ENCODE results near the gene OPA1. TPM values are rescaled to one million over a fixed set of nuclear protein-coding genes. Genes with fewer than 3 reads are reported as not detected.
A peak's percentile ranks its signal among the peaks of the same experiment; 100 is the strongest.

The OPA1 gene, protein sequence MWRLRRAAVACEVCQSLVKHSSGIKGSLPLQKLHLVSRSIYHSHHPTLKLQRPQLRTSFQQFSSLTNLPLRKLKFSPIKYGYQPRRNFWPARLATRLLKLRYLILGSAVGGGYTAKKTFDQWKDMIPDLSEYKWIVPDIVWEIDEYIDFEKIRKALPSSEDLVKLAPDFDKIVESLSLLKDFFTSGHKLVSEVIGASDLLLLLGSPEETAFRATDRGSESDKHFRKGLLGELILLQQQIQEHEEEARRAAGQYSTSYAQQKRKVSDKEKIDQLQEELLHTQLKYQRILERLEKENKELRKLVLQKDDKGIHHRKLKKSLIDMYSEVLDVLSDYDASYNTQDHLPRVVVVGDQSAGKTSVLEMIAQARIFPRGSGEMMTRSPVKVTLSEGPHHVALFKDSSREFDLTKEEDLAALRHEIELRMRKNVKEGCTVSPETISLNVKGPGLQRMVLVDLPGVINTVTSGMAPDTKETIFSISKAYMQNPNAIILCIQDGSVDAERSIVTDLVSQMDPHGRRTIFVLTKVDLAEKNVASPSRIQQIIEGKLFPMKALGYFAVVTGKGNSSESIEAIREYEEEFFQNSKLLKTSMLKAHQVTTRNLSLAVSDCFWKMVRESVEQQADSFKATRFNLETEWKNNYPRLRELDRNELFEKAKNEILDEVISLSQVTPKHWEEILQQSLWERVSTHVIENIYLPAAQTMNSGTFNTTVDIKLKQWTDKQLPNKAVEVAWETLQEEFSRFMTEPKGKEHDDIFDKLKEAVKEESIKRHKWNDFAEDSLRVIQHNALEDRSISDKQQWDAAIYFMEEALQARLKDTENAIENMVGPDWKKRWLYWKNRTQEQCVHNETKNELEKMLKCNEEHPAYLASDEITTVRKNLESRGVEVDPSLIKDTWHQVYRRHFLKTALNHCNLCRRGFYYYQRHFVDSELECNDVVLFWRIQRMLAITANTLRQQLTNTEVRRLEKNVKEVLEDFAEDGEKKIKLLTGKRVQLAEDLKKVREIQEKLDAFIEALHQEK
- total RNA-seq (2021) = 74.1 and 75.4 TPM in 2 replicates
- long read RNA-seq, full-length matches to known transcripts = 222 of 307 reads
- long read RNA-seq, partial matches to known transcripts = 48 of 307 reads
- long read RNA-seq, other reads (novel, unspliced or antisense) = 37 of 307 reads

DNA sequence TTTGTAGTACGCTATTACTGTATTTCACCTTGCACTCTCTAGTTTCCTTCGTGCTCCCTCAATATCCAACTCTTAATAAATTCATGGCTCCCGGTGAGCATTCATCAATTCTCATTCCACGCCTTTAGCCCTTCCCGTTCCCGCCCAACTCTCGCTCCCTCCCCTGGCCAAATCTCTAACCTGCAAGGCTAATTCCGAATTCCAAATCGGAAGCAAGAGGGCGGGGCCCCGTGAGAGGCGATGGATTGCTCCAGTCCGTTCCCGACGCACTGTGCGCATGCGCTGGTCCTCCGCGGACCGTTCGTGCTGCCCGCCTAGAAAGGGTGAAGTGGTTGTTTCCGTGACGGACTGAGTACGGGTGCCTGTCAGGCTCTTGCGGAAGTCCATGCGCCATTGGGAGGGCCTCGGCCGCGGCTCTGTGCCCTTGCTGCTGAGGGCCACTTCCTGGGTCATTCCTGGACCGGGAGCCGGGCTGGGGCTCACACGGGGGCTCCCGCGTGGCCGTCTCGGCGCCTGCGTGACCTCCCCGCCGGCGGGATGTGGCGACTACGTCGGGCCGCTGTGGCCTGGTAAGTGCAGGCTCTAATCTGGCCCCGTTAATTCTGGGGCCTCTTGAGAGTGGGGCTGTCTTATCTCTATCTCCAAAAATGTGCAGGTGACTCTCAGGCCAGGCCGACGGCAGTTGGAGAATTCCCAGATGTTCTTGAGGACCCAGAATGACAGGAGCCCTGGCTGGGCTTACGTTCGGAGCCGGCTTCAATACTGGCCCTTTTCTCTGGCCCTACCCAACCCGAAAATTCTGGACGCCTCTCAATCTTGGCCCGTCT is at the start of gene OPA1:
OPA1 (plus strand) TSS at position 368 of the 827 bp plus-strand sequence; CDS start at position 538, 170 bp downstream.
- no peak within 1 kb of the TSS for H2BK15ac ChIP-seq (ENCODE audit: low read depth, low read length)
- H3K9ac ChIP-seq (ENCODE audit: extremely low read depth, insufficient read length, low read length) = peak within 1 kb of the TSS; percentile 97
- Mint-ChIP-seq H3K4me3 (peak within 1 kb of the TSS; percentile 94 to 95), H3K36me3 (ENCODE audit: insufficient read depth in 1 of 3, low read depth in 3 of 3) (peaks cover 6 to 13% (median 8%) of the 10 kb centered on the region in 3 experiments; a peak in 6 of 7 replicates), H3K4me1 (peaks cover 28 to 34% of the 10 kb centered on the region in 2 experiments), H3K9me3 (no peaks in the 10 kb centered on the region; a peak in 2 of 5 replicates), H3K27me3 (ENCODE audit: low read depth) (peaks cover 10% of the 10 kb centered on the region), H3K27ac (peak within 1 kb of the TSS; percentile 62 to 95 (median 90))
- H3K23ac ChIP-seq (ENCODE audit: insufficient read length, low read depth, low read length) = no peak within 1 kb of the TSS
- H2BK20ac ChIP-seq (ENCODE audit: low read depth, low read length, poor library complexity, severe bottlenecking) = no peak within 1 kb of the TSS
- H3K23me2 ChIP-seq (ENCODE audit: insufficient read length, low read depth, low read length, poor library complexity, severe bottlenecking) = peaks cover 6% of the 10 kb centered on the region
- no peaks in the 10 kb centered on the region for H3K27me3 ChIP-seq (ENCODE audit: insufficient read depth, low read length)
- H3K4ac ChIP-seq (ENCODE audit: low read depth, low read length) = no peak within 1 kb of the TSS
- no peak within 1 kb of the TSS for H3K56ac ChIP-seq (ENCODE audit: insufficient read length, low read depth, low read length)
- H3K79me1 ChIP-seq (ENCODE audit: insufficient read depth, low read depth, low read length, poor library complexity, severe bottlenecking) = no peaks in the 10 kb centered on the region
- peaks cover 10% of the 10 kb centered on the region; the same call in 1 of the 2 replicates for H3K79me2 ChIP-seq (ENCODE audit: insufficient read depth, low read length)
- H3K18ac ChIP-seq (ENCODE audit: insufficient read length, low read depth, low read length) = peak within 1 kb of the TSS; percentile 35
- peak; percentile 99 for DNase-seq
- H4K20me1 ChIP-seq (ENCODE audit: control insufficient read depth, insufficient read depth, insufficient read length) = no peaks in the 10 kb centered on the region
- no peak within 1 kb of the TSS for H2BK120ac ChIP-seq (ENCODE audit: low read depth, low read length, poor library complexity, severe bottlenecking)
- H4K5ac ChIP-seq (ENCODE audit: insufficient read length, low read depth, low read length) = no peak within 1 kb of the TSS
- H3T11ph ChIP-seq (ENCODE audit: low read length) = no peak within 1 kb of the TSS
- no peak within 1 kb of the TSS for H2AK5ac ChIP-seq (ENCODE audit: insufficient read length, low read length)
- H4K91ac ChIP-seq (ENCODE audit: insufficient read length, low read depth, low read length) = no peak within 1 kb of the TSS
- peak within 1 kb of the TSS; percentile 100 for H3K4me2 ChIP-seq (ENCODE audit: insufficient read depth, insufficient read length, low read length)
- WGBS (ENCODE audit: extremely low coverage, insufficient read length, low lambda C conversion rate) = no CpG with 5 or more reads among the region's 55 CpGs
- no peaks in the 10 kb centered on the region for H3K4me1 ChIP-seq (ENCODE audit: insufficient read depth, low read length)
- no peak within 1 kb of the TSS for H4K8ac ChIP-seq (replicated peaks; ENCODE audit: insufficient read length, low read depth, low read length)
- TF ChIP-seq, protein P1, sequence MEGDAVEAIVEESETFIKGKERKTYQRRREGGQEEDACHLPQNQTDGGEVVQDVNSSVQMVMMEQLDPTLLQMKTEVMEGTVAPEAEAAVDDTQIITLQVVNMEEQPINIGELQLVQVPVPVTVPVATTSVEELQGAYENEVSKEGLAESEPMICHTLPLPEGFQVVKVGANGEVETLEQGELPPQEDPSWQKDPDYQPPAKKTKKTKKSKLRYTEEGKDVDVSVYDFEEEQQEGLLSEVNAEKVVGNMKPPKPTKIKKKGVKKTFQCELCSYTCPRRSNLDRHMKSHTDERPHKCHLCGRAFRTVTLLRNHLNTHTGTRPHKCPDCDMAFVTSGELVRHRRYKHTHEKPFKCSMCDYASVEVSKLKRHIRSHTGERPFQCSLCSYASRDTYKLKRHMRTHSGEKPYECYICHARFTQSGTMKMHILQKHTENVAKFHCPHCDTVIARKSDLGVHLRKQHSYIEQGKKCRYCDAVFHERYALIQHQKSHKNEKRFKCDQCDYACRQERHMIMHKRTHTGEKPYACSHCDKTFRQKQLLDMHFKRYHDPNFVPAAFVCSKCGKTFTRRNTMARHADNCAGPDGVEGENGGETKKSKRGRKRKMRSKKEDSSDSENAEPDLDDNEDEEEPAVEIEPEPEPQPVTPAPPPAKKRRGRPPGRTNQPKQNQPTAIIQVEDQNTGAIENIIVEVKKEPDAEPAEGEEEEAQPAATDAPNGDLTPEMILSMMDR (conservative IDR thresholded peaks at IDR 0.05) = peak; percentile 48; the same call in 2 of the 3 replicates
- peak within 1 kb of the TSS; percentile 44 for H3K27ac ChIP-seq (ENCODE audit: insufficient read length, low read depth, low read length)
- H2BK5ac ChIP-seq (ENCODE audit: insufficient read length, low read length) = no peak within 1 kb of the TSS
- peak within 1 kb of the TSS; percentile 5 for H2AFZ ChIP-seq (ENCODE audit: low read length)
- H3K9me3 ChIP-seq (ENCODE audit: control insufficient read depth, low read depth, low read length) = no peaks in the 10 kb centered on the region
- peak within 1 kb of the TSS; percentile 72; the same call in 1 of the 2 replicates for H3K14ac ChIP-seq (ENCODE audit: insufficient read depth, low read length)
- H2BK12ac ChIP-seq (ENCODE audit: insufficient read length, low read depth, low read length) = peak within 1 kb of the TSS; percentile 65
